Keratinocyte (primary cell): ENCODE measurements around the gene TMEM134. TPM values are rescaled to one million over a fixed set of nuclear protein-coding genes. Genes with fewer than 3 reads are reported as not detected.

Source experiments
- DNase-seq: peaks from one replicate; pipeline ENCODE4 v3.0.0-alpha.2; 2011; ENCODE audit warnings: low read depth, missing footprints, low spot score
- FAIRE-seq: peaks from 2 replicates; lab custom pipeline; 2011; peaks lifted over from hg19 to GRCh38; lab: Jason Lieb, UNC
- H2AFZ ChIP-seq: 2 replicates; pipeline ENCODE4 v1.6.0; 2012; ENCODE audit warnings: low read length, control low read depth, inconsistent platforms; ENCODE audit not compliant: control insufficient read depth
- H3K27ac ChIP-seq: 2 replicates; pipeline ENCODE4 v1.5.1; 2011; ENCODE audit warnings: low read length; ENCODE audit not compliant: control insufficient read depth, insufficient read depth
- H3K27me3 ChIP-seq: 3 replicates; pipeline ENCODE4 v1.6.0; 2011; ENCODE audit warnings: low read length; ENCODE audit not compliant: control insufficient read depth, insufficient read depth; ENCODE audit errors: extremely low read depth
- H3K36me3 ChIP-seq, 2 experiments: 2 replicates in 1 of 2; 3 replicates in 1 of 2; pipeline ENCODE4 v1.5.1; 2011; ENCODE audit warnings: low read length in 2 of 2, mild to moderate bottlenecking in 1 of 2; ENCODE audit not compliant: control insufficient read depth in 2 of 2, insufficient read depth in 2 of 2; ENCODE audit errors: extremely low read depth in 1 of 2
- H3K4me1 ChIP-seq: 3 replicates; pipeline ENCODE4 v1.5.1; 2011; ENCODE audit warnings: low read length; ENCODE audit not compliant: control insufficient read depth, insufficient read depth; ENCODE audit errors: extremely low read depth
- H3K4me2 ChIP-seq: 3 replicates; pipeline ENCODE4 v1.6.0; 2011; ENCODE audit warnings: low read depth, low read length; ENCODE audit not compliant: control insufficient read depth, insufficient read depth; ENCODE audit errors: extremely low read depth
- H3K4me3 ChIP-seq, 3 experiments: fragments of 200-600 bp in 1 of 3; sonication (generic) in 1 of 3; 2 replicates in 2 of 3; 3 replicates in 1 of 3; pipeline ENCODE4 v1.5.1; 2011 to 2016; ENCODE audit warnings: low read length in 3 of 3, mild to moderate bottlenecking in 3 of 3, control low read depth in 2 of 3, inconsistent platforms in 1 of 3, low read depth in 1 of 3, mixed read lengths in 1 of 3, mixed run types in 1 of 3, moderate library complexity in 1 of 3; ENCODE audit not compliant: control insufficient read depth in 2 of 3, insufficient read depth in 2 of 3; ENCODE audit errors: extremely low read depth in 1 of 3
- H3K79me2 ChIP-seq: 2 replicates; pipeline ENCODE4 v1.6.0; 2012; ENCODE audit warnings: low read length; ENCODE audit not compliant: control insufficient read depth, insufficient read depth
- H3K9ac ChIP-seq: 3 replicates; pipeline ENCODE4 v1.6.0; 2011; ENCODE audit warnings: low read length; ENCODE audit not compliant: control insufficient read depth, insufficient read depth; ENCODE audit errors: extremely low read depth
- H3K9me1 ChIP-seq: 3 replicates; pipeline ENCODE4 v1.6.0; 2011; ENCODE audit warnings: low read length; ENCODE audit not compliant: control insufficient read depth, insufficient read depth; ENCODE audit errors: extremely low read depth
- H3K9me3 ChIP-seq: 2 replicates; pipeline ENCODE4 v1.5.1; 2012; ENCODE audit warnings: low read depth, low read length; ENCODE audit not compliant: control insufficient read depth
- H4K20me1 ChIP-seq: 3 replicates; pipeline ENCODE4 v1.6.0; 2011; ENCODE audit warnings: low read length; ENCODE audit not compliant: control insufficient read depth, insufficient read depth; ENCODE audit errors: extremely low read depth
- EZH2 ChIP-seq: IDR thresholded peaks from one replicate; pipeline ENCODE4 v1.6.1; 2012; ENCODE audit warnings: inconsistent platforms, mild to moderate bottlenecking, low read length, moderate library complexity
- dilution Hi-C: fragments of 300-500 bp; cut with MboI; formaldehyde crosslinking; loops from one replicate; pipeline ENCODE4 v1.7.0; 2020; ENCODE audit warnings: low sequenced_read_pairs; ENCODE audit not compliant: extremely low pct_ligation_motif_present
- polyA plus RNA-seq, 5 experiments: library from polyadenylated mRNA; depleted of rRNA in 3 of 5; stranded (reverse) in 3 of 5; stranded (forward) in 1 of 5; unstranded in 1 of 5; fragments of >200 nt; gene quantifications; 1 replicate in 1 of 5; 2 replicates in 3 of 5; 3 replicates in 1 of 5; pipeline versions ENCODE4 v1.2.1 to v1.2.3, GENCODE V29; 2011 to 2012; ENCODE audit warnings: missing spikeins in 2 of 5, low read depth in 1 of 5, low replicate concordance in 1 of 5
- TF ChIP-seq, protein P1 (sequence below), 3 experiments: IDR thresholded peaks in 1 of 3; conservative IDR thresholded peaks in 1 of 3; optimal IDR thresholded peaks in 1 of 3; 2 replicates in 2 of 3; 3 replicates in 1 of 3; pipeline versions ENCODE3 to v1.5.1; 2011; ENCODE audit warnings: low read length in 3 of 3, mild to moderate bottlenecking in 3 of 3, moderate library complexity in 2 of 3, control low read depth in 1 of 3, inconsistent platforms in 1 of 3; ENCODE audit not compliant: insufficient read depth in 2 of 3; ENCODE audit errors: extremely low read depth in 1 of 3

TMEM134 gene
- polyA plus RNA-seq, 1 donor (not counting 4 experiments of a cell fraction or from before 2014, with no cell fraction given) = 24.7 TPM

DNA sequence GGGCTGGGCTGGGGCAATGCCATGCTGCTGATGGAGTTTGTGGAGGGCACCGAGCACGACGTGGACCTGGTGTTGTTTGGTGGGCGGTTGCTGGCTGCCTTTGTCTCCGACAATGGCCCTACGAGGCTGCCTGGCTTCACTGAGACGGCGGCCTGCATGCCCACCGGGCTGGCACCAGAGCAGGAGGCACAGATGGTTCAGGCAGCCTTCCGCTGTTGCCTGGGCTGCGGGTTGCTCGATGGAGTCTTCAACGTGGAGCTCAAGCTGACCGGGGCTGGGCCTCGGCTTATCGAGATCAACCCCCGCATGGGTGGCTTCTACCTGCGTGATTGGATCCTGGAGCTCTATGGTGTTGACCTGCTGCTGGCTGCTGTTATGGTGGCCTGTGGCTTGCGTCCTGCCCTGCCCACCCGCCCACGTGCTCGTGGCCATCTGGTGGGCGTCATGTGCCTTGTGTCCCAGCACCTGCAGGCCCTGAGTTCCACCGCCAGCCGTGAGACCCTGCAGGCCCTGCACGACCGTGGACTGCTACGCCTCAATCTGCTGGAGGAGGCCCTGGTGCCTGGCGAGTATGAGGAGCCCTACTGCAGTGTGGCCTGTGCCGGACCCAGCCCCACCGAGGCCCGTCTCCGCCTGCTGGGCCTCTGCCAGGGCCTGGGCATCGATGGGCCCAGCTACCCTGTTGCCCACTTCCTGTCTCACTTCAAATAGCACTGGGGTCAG is 45.0 kb downstream of the TMEM134 start:
- Histone ChIP-seq H3K9ac (no peak overlapping the region), H4K20me1 (no peaks in the 10 kb centered on the region)
- dilution Hi-C loops = no loop called here

DNA sequence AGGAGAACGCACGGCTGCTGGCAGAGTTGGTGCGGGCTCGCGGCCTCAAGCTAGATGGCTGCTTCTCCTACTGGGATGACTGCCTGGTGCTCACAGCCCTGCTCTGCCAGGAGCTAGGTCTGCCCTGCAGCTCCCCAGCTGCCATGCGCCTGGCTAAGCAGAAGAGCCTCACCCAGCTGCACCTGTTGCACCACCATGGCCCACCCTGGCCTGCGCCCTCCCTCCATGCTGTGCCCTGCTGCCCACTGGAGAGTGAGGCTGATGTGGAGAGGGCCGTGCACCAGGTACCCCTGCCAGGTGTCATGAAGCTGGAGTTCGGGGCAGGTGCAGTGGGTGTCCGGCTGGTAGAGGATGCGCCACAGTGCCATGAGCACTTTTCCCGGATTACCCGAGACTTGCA is 45.6 kb downstream of the TMEM134 start:
- peaks cover 4% of the 10 kb centered on the region for H3K27me3 ChIP-seq
- H2AFZ ChIP-seq = no peak overlapping the region
- TF ChIP-seq EZH2 = no peak
- TF ChIP-seq, protein P1, sequence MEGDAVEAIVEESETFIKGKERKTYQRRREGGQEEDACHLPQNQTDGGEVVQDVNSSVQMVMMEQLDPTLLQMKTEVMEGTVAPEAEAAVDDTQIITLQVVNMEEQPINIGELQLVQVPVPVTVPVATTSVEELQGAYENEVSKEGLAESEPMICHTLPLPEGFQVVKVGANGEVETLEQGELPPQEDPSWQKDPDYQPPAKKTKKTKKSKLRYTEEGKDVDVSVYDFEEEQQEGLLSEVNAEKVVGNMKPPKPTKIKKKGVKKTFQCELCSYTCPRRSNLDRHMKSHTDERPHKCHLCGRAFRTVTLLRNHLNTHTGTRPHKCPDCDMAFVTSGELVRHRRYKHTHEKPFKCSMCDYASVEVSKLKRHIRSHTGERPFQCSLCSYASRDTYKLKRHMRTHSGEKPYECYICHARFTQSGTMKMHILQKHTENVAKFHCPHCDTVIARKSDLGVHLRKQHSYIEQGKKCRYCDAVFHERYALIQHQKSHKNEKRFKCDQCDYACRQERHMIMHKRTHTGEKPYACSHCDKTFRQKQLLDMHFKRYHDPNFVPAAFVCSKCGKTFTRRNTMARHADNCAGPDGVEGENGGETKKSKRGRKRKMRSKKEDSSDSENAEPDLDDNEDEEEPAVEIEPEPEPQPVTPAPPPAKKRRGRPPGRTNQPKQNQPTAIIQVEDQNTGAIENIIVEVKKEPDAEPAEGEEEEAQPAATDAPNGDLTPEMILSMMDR (optimal IDR thresholded peaks at IDR 0.05 in 1 of 3, IDR thresholded peaks at IDR 0.05 in 1 of 3, conservative IDR thresholded peaks at IDR 0.05 in 1 of 3; ENCODE audit: extremely low read depth in 1 of 3, insufficient read depth in 2 of 3, low read length in 3 of 3) = no peak
- dilution Hi-C loops = no loop called here
- no peak overlapping the region for H3K9ac ChIP-seq
- H3K36me3 ChIP-seq = no peaks in the 10 kb centered on the region
- no peak overlapping the region for H3K4me3 ChIP-seq
- peaks cover 25% of the 10 kb centered on the region for H3K4me1 ChIP-seq
- no peaks in the 10 kb centered on the region for H4K20me1 ChIP-seq
- no peaks in the 10 kb centered on the region for H3K9me3 ChIP-seq
- no peak for FAIRE-seq
- no peaks in the 10 kb centered on the region for H3K9me1 ChIP-seq
- H3K79me2 ChIP-seq = peaks cover 1% of the 10 kb centered on the region
- no peak overlapping the region for H3K27ac ChIP-seq
- no peak overlapping the region for H3K4me2 ChIP-seq
- DNase-seq = no peak

More for the DNA sequence above, 45.0 kb downstream of the TMEM134 start:
- Histone ChIP-seq H3K79me2 (peaks cover 7% of the 10 kb centered on the region), H3K4me1 (peaks cover 21% of the 10 kb centered on the region), H3K27ac (no peak overlapping the region), H3K9me1 (no peaks in the 10 kb centered on the region), H3K4me3 (no peak overlapping the region), H3K9me3 (no peaks in the 10 kb centered on the region), H2AFZ (no peak overlapping the region), H3K27me3 (peaks cover 4% of the 10 kb centered on the region), H3K36me3 (no peaks in the 10 kb centered on the region), H3K4me2 (no peak overlapping the region)
- DNase-seq (no peak), FAIRE-seq (no peak)
- TF ChIP-seq, protein P1 (optimal IDR thresholded peaks at IDR 0.05 in 1 of 3, IDR thresholded peaks at IDR 0.05 in 1 of 3, conservative IDR thresholded peaks at IDR 0.05 in 1 of 3; ENCODE audit: extremely low read depth in 1 of 3, insufficient read depth in 2 of 3, low read length in 3 of 3) = no peak
- TF ChIP-seq EZH2 = no peak
